SK-N-DZ (cell line): Measurements from ENCODE around the gene ATG5. TPM values are rescaled to one million over a fixed set of nuclear protein-coding genes. Genes with fewer than 3 reads are reported as not detected.

Experiments
- DNase-seq: peaks from one replicate; pipeline ENCODE4 v3.0.0-alpha.2; 2015; ENCODE audit warnings: low spot score
- polyA plus RNA-seq, 2 experiments: library from polyadenylated mRNA; depleted of rRNA; stranded (reverse); fragments of >200 nt; gene quantifications; 2 replicates each; pipeline ENCODE4 v1.2.3, GENCODE V29; 2014

ATG5 gene
- polyA plus RNA-seq (2014; cell fraction: cytosol; rRNA removed) = 28.9 and 36.1 TPM in 2 replicates
- polyA plus RNA-seq (2014; cell fraction: nucleus; rRNA removed) = 16.6 and 28.7 TPM in 2 replicates

- peak; percentile 99 for DNase-seq
Observed at GRCh38 chr6:106325336-106326178, at the start of gene ATG5. ATG5 (minus strand) TSS chr6:106325760; CDS start chr6:106316208, 9,552 bp downstream.

- DNase-seq = no peak
Observed at GRCh38 chr6:106373502-106374239, 48.1 kb upstream of the ATG5 start.

- no peak for DNase-seq
Observed at GRCh38 chr6:106372838-106373501, 47.4 kb upstream of the ATG5 start.

GRCh38 chr6:106370639-106371038 lies 45.1 kb upstream of the ATG5 start:
- DNase-seq = no peak

- no peak for DNase-seq
Observed at GRCh38 chr6:106369739-106370138, 44.2 kb upstream of the ATG5 start.

GRCh38 chr6:106363401-106364138 lies 38.0 kb upstream of the ATG5 start:
- no peak for DNase-seq

- DNase-seq = no peak
Observed at GRCh38 chr6:106360989-106361430, 35.5 kb upstream of the ATG5 start.

- peak; percentile 41 for DNase-seq
Observed at GRCh38 chr6:106360410-106360988, 34.9 kb upstream of the ATG5 start, which contains the start of gene CRYBG1. CRYBG1 (plus strand) TSS chr6:106360717; CDS start chr6:106360909, 192 bp downstream.

- DNase-seq = no peak
Observed at GRCh38 chr6:106359959-106360409, 34.4 kb upstream of the ATG5 start.

GRCh38 chr6:106356378-106356777 lies 30.8 kb upstream of the ATG5 start:
- no peak for DNase-seq

GRCh38 chr6:106347219-106347618 lies 21.7 kb upstream of the ATG5 start:
- no peak for DNase-seq

- DNase-seq = peak; percentile 64
Observed at GRCh38 chr6:106339334-106340029, 13.9 kb upstream of the ATG5 start.

- DNase-seq = peak; percentile 55
Observed at GRCh38 chr6:106334646-106335448, 9.3 kb upstream of the ATG5 start.

- no peak for DNase-seq
Observed at GRCh38 chr6:106324726-106325335, 729 bp downstream of the ATG5 start.

GRCh38 chr6:106321940-106322339 lies 3.6 kb downstream of the ATG5 start:
- DNase-seq = no peak

GRCh38 chr6:106318851-106319250 lies 6.7 kb downstream of the ATG5 start:
- no peak for DNase-seq

- no peak for DNase-seq
Observed at GRCh38 chr6:106318061-106318460, 7.5 kb downstream of the ATG5 start.

- no peak for DNase-seq
Observed at GRCh38 chr6:106316375-106316766, 9.2 kb downstream of the ATG5 start.
